VCaP (cell line): Measurements from ENCODE around the gene MARF1.
A peak's percentile ranks its signal among the peaks of the same experiment; 100 is the strongest.
"Not testable (repeated sequence)": the region's sequence is repeated elsewhere in the genome, so short reads cannot be mapped to it uniquely, and the experiment has no call there.

Source experiments
- H3K27ac ChIP-seq: fragments of 450-650 bp; 2 replicates; pipeline ENCODE4 v1.5.1; 2017
- TF ChIP-seq, protein P1 (sequence below): fragments of 450-650 bp; conservative IDR thresholded peaks from 2 replicates; pipeline ENCODE4 v1.5.1; 2017; ENCODE audit warnings: mild to moderate bottlenecking, moderate library complexity

Gene MARF1

DNA sequence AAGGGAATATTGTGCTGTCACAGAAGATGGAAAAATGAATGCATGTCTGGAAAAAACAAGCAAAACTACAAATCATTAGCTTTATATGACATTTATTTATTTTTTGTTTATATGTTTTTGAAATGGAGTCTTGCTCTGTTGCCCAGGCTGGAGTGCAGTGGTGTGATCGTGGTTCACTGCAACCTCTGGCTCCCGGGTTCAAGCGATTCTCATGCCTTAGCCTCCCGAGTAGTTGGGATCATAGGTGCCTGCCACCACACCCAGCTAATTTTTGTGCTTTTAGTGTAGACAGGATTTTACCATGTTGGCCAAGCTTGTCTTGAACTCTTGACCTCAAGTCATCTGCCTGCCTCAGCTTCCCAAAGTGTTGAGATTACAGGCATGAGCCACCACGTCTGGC is 15.6 kb upstream of the MARF1 start:
- TF ChIP-seq, protein P1, sequence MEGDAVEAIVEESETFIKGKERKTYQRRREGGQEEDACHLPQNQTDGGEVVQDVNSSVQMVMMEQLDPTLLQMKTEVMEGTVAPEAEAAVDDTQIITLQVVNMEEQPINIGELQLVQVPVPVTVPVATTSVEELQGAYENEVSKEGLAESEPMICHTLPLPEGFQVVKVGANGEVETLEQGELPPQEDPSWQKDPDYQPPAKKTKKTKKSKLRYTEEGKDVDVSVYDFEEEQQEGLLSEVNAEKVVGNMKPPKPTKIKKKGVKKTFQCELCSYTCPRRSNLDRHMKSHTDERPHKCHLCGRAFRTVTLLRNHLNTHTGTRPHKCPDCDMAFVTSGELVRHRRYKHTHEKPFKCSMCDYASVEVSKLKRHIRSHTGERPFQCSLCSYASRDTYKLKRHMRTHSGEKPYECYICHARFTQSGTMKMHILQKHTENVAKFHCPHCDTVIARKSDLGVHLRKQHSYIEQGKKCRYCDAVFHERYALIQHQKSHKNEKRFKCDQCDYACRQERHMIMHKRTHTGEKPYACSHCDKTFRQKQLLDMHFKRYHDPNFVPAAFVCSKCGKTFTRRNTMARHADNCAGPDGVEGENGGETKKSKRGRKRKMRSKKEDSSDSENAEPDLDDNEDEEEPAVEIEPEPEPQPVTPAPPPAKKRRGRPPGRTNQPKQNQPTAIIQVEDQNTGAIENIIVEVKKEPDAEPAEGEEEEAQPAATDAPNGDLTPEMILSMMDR = no peak
- H3K27ac ChIP-seq = no peak overlapping the region

DNA sequence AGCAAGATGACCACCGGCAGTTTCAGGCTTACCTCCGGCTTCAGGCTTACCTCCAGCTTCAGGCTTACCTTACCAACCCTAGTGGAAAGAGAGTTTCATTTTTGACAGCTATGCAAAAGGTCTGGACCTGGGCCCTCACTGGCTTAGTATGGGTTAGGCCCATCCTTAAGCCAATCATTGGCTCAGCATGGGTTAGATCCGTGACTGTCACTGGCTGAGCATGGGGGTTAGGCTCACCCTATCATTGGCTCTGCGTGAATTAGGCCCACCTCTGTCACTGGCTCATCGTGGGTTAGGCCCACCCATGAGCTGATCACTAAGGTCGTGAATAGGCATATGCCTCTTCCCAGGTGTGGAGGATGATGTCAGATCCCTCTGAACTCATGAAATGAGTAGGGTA is 15.2 kb upstream of the MARF1 start:
- TF ChIP-seq, protein P1 = no peak
- no peak overlapping the region for H3K27ac ChIP-seq

DNA sequence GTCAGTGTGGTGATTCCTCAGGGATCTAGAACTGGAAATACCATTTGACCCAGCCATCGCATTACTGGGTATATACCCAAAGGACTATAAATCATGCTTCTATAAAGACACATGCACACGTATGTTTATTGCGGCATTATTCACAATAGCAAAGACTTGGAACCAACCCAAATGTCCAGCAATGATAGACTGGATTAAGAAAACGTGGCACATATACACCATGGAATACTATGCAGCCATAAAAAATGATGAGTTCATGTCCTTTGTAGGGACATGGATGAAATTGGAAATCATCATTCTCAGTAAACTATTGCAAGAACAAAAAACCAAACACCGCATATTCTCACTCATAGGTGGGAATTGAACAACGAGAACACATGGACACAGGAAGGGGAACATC is 12.6 kb upstream of the MARF1 start:
- not testable (repeated sequence) for H3K27ac ChIP-seq

DNA sequence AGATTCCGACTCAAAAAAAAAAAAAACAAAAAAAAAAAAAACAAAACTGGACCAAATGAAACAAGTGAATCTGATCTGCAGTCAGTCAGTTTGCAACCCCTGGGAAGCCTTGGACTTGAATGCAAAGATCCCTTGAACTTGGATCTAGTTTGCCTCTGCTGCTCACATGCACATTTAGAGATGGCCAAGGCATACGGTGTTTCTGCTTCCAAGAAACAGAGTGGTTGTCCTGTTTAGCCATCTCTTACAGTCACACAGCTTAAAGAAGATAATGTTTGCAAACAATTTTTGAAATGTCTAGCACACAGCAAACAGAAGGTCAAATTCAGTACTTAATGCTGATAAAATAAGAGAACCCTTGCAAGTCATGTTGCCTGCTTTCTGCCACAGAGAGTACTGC is 11.6 kb upstream of the MARF1 start:
- H3K27ac ChIP-seq = no peak overlapping the region
- TF ChIP-seq, protein P1 = no peak

DNA sequence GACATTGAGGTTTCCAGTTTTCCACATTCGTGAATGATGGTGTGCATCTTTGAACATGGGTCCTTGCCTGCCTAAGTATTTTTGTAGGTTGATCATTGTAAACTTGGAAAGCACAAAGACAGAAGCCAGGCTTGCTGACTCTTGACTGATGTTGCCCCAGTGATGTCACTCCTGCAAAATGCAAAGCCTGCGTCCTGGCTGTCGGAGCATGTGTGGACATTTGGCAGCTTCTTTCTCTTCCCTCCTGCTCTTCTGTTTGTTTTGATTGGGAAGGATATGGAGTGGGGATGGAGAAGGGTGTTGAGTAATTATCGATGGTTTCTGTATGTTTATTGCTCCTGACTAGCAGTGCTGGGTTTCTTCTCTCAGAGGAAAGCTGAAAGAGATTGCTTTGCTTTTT is 10.3 kb upstream of the MARF1 start:
- TF ChIP-seq, protein P1 = no peak
- H3K27ac ChIP-seq = peak overlapping the region; percentile 30

DNA sequence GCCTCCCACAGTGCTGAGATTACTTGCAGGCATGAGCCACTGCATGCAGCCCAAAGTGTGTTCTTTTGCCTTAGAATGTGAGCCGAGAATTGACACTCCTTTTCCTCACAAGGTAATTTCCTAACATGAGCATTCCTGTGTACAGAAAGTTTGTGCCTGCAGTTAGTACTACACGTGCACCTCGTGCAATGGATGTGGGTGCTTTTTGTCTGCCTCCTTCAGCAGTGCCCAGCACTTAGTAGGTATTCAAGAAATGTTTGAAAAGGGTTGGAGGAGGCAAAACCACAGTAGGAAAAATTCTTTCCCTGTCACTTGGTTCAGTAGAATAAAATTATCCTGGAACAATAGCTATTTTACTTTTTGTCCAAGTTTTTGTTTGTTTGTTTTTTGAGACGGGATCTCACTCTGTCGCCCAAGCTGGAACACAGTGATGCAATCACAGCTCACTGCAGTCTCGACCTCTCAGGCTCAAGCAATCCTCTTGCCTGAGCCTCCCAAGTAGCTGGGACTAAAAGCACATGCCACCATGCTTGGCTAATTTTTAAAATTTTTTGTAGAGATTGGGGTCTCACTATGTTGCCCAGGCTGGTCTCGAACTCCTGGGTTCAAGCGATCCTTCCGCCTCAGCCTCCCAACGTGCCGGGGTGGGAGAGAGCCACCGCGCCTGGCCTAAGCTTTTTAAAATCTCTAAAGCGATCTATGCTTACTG is 9.5 kb upstream of the MARF1 start:
- TF ChIP-seq, protein P1 = no peak
- H3K27ac ChIP-seq = no peak overlapping the region; the same call in 1 of the 2 replicates

DNA sequence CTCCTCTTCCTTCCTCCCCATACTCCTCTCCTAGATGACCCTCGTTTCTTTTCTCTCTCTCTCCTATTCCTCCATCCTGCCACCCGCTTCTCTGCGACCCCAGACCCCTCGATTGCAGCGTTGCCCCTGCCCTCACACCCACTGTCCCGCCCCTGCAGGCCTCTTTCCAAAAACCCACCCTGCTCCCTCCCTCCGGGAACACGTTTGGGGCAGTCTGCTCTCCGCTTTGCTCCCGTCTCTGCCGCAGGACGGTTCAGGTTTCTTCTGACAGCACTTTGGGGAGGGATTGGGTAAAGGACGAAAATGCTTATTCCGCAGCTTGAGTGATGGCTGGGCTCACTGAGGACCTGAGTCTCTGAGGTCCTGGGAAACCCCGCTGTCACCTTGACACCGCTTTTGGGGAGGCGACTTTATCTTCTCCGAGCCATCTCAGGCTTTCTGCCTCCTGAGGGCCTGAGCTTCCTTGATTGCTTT is 7.8 kb upstream of the MARF1 start:
- TF ChIP-seq, protein P1 = no peak
- H3K27ac ChIP-seq = peak overlapping the region; percentile 54

DNA sequence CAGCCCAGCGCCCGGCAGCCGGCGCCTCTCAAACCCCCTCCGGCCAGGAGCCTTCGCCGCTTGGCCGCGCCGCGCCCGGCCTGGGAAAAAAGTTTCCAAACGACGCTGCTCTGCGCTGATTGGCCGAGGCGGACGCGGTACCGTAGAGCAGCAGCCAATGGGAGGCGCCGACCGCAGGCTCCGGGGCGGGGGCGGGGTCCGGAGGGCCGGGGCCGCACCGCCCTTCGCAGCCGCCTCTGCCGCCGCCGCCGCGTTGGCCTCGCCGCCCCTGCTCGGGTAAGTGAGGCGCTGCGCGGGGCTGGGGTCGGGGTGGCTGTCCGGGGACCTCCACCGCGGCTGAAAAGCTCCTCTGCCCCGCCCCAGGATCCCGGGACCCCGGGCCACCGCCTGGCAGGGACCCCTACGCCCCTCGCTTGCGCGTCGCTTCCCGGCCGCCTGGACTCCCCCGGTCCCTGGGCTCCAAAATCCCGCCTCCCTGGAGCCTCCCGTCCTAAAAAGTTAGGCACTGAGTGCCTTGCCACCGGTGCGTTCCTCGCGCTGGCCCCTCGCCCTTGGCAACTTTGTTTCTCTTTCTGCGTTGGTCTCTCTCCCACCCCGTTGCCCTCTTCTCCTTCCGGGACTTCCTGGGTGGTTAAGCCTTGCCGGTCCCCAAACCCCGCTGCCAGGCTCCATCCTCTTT is 7.2 kb upstream of the MARF1 start, which contains the start of gene NDE1:
Gene NDE1 (plus strand): TSS at position 227 of the 679 bp plus-strand sequence. CDS start 14,534 bp downstream, outside the sequence.
- peak within 1 kb of the TSS; percentile 54 for H3K27ac ChIP-seq
- TF ChIP-seq, protein P1 = no peak
